Subcutaneous adipose tissue (tissue), 4 donors: ENCODE measurements around the gene CLC. TPM values are rescaled to one million over a fixed set of nuclear protein-coding genes. Genes with fewer than 3 reads are reported as not detected.

Experiments
- total RNA-seq, 4 donors: library from RNA; depleted of rRNA; stranded (reverse); fragments of >200 nt; gene quantifications; one replicate each; pipeline ENCODE4 v1.1.0, GENCODE V29; 2016
- TF ChIP-seq, protein P1 (sequence below): fragments of 450-650 bp; IDR thresholded peaks from one replicate; pipeline ENCODE4 v1.5.1; 2016; ENCODE audit warnings: low read depth, mild to moderate bottlenecking, control low read depth, antibody characterized with exemption, moderate library complexity

The CLC gene
- total RNA-seq, 4 donors from 2014 or later: not detected

DNA sequence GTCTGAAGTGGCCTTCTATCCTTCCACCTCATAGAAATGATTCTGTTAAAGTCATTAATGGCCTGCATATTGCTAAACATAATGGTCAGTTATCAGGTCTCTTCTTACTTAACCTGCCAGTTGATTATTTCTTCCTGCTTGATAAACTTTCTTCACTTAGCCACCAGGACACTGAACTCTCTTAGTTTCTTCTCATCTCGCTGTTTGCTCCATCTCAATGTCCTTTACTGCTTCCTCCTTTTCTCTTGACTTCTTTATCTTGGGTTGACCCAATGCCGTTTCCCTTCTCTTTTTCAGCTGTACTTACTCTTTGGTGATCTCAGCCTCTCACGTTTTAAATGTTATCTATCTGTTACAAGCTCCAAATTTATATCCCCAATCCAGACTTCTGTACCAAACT is 17.1 kb upstream of the CLC start:
- TF ChIP-seq, protein P1, sequence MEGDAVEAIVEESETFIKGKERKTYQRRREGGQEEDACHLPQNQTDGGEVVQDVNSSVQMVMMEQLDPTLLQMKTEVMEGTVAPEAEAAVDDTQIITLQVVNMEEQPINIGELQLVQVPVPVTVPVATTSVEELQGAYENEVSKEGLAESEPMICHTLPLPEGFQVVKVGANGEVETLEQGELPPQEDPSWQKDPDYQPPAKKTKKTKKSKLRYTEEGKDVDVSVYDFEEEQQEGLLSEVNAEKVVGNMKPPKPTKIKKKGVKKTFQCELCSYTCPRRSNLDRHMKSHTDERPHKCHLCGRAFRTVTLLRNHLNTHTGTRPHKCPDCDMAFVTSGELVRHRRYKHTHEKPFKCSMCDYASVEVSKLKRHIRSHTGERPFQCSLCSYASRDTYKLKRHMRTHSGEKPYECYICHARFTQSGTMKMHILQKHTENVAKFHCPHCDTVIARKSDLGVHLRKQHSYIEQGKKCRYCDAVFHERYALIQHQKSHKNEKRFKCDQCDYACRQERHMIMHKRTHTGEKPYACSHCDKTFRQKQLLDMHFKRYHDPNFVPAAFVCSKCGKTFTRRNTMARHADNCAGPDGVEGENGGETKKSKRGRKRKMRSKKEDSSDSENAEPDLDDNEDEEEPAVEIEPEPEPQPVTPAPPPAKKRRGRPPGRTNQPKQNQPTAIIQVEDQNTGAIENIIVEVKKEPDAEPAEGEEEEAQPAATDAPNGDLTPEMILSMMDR: no peak

- TF ChIP-seq, protein P1: no peak
These were observed 16.7 kb upstream of the CLC start for GRCh38 chr19:39754544-39754943.

DNA sequence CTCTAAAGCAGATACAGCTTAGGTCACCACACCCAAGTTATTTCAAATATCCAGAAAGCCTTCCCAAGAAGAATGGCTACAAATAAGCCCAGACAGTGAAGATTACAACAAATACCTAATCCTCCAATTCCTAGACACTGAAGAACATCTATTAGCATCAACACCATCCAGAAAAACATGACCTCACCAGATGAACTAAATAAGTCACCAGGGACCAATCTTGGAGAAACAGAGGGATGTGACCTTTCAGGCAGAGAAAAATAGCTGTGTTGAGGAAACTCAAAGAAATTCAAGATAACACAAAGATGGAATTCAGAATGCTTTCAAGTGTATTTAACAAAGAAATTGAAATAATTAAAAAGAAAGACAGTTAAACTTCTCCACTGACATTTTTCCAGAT is 15.0 kb upstream of the CLC start:
- TF ChIP-seq, protein P1: no peak

GRCh38 chr19:39752390-39752789 is 14.6 kb upstream of the CLC start:
- TF ChIP-seq, protein P1: no peak

DNA sequence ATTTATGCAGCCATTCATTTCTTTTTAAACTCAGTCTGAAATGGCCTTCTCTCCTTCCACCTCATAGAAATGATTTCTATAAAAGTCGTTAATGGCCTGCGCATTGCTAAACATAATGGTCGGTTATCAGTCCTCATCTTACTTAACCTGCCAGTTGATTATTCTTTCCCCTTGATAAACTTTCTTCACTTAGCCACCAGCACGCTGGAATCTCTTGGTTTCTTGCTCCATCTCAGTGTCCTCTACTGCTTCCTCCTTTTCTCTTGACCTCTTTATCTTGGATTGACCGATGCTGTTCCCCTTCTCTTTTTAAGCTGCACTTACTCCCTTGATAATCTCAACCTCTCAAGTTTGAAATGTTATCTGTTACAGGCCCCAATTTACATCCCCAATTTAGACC is 12.2 kb upstream of the CLC start:
- TF ChIP-seq, protein P1: no peak

- TF ChIP-seq, protein P1: no peak
These were observed 9.2 kb upstream of the CLC start for GRCh38 chr19:39746836-39747529.

DNA sequence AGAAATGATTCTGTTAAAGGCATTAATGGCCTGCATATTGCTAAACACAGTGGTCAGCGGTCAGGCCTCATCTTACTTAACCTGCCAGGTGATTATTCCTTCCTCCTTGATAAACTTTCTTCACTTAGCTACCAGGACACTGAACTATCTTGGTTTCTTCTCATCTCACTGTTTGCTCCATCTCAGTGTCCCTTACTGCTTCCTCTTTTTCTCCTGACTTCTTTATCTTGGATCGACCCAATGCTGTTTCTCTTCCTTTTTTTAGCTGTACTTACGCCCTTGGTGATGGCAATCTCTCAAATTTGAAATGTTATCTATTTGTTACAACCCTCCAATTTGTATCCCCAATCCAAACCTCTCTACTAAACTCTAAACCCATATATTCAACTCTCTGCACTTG is 7.8 kb upstream of the CLC start:
- TF ChIP-seq, protein P1: no peak
